AG04450 (cell line): ENCODE measurements around the gene MIB1. TPM values are rescaled to one million over a fixed set of nuclear protein-coding genes. Genes with fewer than 3 reads are reported as not detected.

Source experiments
- CTCF ChIA-PET: fragments of 300-600, 350-600 bp; formaldehyde crosslinking; extraction: SDS; loops from one replicate; lab custom pipeline; 2022; ENCODE audit warnings: antibody characterized with exemption, inconsistent platforms; lab: Charles Lee
- POLR2A ChIA-PET: fragments of 350-600 bp; formaldehyde crosslinking; extraction: SDS; loops from one replicate; lab custom pipeline; 2021; ENCODE audit warnings: antibody characterized with exemption, inconsistent platforms; lab: Yijun Ruan, JAX
- DNase-seq: peaks from one replicate; pipeline ENCODE4 v3.0.0-alpha.2; 2011; ENCODE audit warnings: low read depth, low spot score
- H3K27ac ChIP-seq: one replicate; pipeline ENCODE4 v1.5.1; 2012; ENCODE audit warnings: low read depth, low read length, control low read depth
- H3K27me3 ChIP-seq: one replicate; pipeline ENCODE4 v1.6.0; 2012; ENCODE audit warnings: low read length; ENCODE audit not compliant: control insufficient read depth, insufficient read depth
- H3K4me3 ChIP-seq: 2 replicates; pipeline ENCODE4 v1.5.1; 2011; ENCODE audit warnings: mild to moderate bottlenecking, low read depth, low read length, control low read depth
- H3K9me3 ChIP-seq: 2 replicates; pipeline ENCODE4 v1.5.1; 2012; ENCODE audit warnings: low read length; ENCODE audit not compliant: control insufficient read depth, insufficient read depth
- CTCF ChIP-seq: IDR thresholded peaks from 2 replicates; pipeline ENCODE4 v1.5.1; 2011; ENCODE audit warnings: low read depth, low read length, control low read depth, inconsistent platforms
- polyA plus RNA-seq: library from polyadenylated mRNA; depleted of rRNA; stranded (reverse); fragments of >200 nt; gene quantifications from 2 replicates; pipeline ENCODE4 v1.2.3, GENCODE V29; 2011

The MIB1 gene
- polyA plus RNA-seq, 1 experiment, result 25.3 TPM

- ChIA-PET POLR2A (no interaction called here), CTCF (interaction anchor here (0.7 kb wide), 1 partner anchor 689 kb away, joined by 6 read pairs; no protein-coding TSS in a partner anchor)
- no peak for DNase-seq
- Histone ChIP-seq H3K9me3 (no peaks in the 10 kb centered on the region), H3K27me3 (no peaks in the 10 kb centered on the region), H3K4me3 (no peak overlapping the region), H3K27ac (no peak overlapping the region)
- TF ChIP-seq CTCF, result no peak
Observed at GRCh38 chr18:21805771-21806366, 65.3 kb downstream of the MIB1 start.

- DNase-seq, result no peak
- POLR2A ChIA-PET, result no interaction called here
Observed at GRCh38 chr18:21808185-21808584, 67.6 kb downstream of the MIB1 start.

GRCh38 chr18:21809725-21810124, 69.1 kb downstream of the MIB1 start:
- no peaks in the 10 kb centered on the region for H3K9me3 ChIP-seq
- ChIA-PET POLR2A (no interaction called here), CTCF (interaction anchor here (1.5 kb wide), 1 partner anchor 10 kb away, joined by 7 read pairs; no protein-coding TSS in a partner anchor)
- DNase-seq, result no peak
- H3K27ac ChIP-seq, result no peak overlapping the region
- TF ChIP-seq CTCF, result no peak
- H3K27me3 ChIP-seq, result no peaks in the 10 kb centered on the region
- H3K4me3 ChIP-seq, result no peak overlapping the region

More at GRCh38 chr18:21808185-21808584, 67.6 kb downstream of the MIB1 start:
- CTCF ChIA-PET, result interaction anchor here (1.5 kb wide), 2 partner anchors 12 to 196 kb away, joined by 3 to 7 read pairs; no protein-coding TSS in a partner anchor
- Histone ChIP-seq H3K27me3 (no peaks in the 10 kb centered on the region), H3K27ac (no peak overlapping the region), H3K4me3 (no peak overlapping the region), H3K9me3 (no peaks in the 10 kb centered on the region)
- no peak for TF ChIP-seq CTCF

GRCh38 chr18:21815101-21815500, 74.5 kb downstream of the MIB1 start:
- H3K4me3 ChIP-seq, result no peak overlapping the region
- H3K27ac ChIP-seq, result no peak overlapping the region
- CTCF ChIA-PET, result interaction anchor here (0.6 to 1.0 kb wide), 2 partner anchors 118 to 215 kb away, joined by 3 read pairs; partner anchors contain the start of gene ESCO1
- DNase-seq, result no peak
- POLR2A ChIA-PET, result no interaction called here
- TF ChIP-seq CTCF, result no peak
- H3K27me3 ChIP-seq, result no peaks in the 10 kb centered on the region
- no peaks in the 10 kb centered on the region for H3K9me3 ChIP-seq
